ENCODE measurements around the gene GRID2. TPM values are rescaled to one million over a fixed set of nuclear protein-coding genes. Genes with fewer than 3 reads are reported as not detected.

GRID2 gene
- polyA plus RNA-seq, 1 donor from 2014 or later, result 14.9 TPM

GRCh38 chr4:93031431-93032098, 727.8 kb downstream of the GRID2 start:
- TF ChIP-seq, protein P1, sequence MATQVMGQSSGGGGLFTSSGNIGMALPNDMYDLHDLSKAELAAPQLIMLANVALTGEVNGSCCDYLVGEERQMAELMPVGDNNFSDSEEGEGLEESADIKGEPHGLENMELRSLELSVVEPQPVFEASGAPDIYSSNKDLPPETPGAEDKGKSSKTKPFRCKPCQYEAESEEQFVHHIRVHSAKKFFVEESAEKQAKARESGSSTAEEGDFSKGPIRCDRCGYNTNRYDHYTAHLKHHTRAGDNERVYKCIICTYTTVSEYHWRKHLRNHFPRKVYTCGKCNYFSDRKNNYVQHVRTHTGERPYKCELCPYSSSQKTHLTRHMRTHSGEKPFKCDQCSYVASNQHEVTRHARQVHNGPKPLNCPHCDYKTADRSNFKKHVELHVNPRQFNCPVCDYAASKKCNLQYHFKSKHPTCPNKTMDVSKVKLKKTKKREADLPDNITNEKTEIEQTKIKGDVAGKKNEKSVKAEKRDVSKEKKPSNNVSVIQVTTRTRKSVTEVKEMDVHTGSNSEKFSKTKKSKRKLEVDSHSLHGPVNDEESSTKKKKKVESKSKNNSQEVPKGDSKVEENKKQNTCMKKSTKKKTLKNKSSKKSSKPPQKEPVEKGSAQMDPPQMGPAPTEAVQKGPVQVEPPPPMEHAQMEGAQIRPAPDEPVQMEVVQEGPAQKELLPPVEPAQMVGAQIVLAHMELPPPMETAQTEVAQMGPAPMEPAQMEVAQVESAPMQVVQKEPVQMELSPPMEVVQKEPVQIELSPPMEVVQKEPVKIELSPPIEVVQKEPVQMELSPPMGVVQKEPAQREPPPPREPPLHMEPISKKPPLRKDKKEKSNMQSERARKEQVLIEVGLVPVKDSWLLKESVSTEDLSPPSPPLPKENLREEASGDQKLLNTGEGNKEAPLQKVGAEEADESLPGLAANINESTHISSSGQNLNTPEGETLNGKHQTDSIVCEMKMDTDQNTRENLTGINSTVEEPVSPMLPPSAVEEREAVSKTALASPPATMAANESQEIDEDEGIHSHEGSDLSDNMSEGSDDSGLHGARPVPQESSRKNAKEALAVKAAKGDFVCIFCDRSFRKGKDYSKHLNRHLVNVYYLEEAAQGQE (IDR thresholded peaks at IDR 0.05; ENCODE audit: borderline replicate concordance), result no peak
- TF ChIP-seq EZH2 (IDR thresholded peaks at IDR 0.05; ENCODE audit: borderline replicate concordance, insufficient read depth, low read length, poor library complexity, severe bottlenecking) (no peak), RAD21 (conservative IDR thresholded peaks at IDR 0.05) (no peak), MXI1 (conservative IDR thresholded peaks at IDR 0.05; ENCODE audit: poor library complexity, severe bottlenecking) (no peak), SMC3 (conservative IDR thresholded peaks at IDR 0.05; ENCODE audit: poor library complexity) (no peak), CTCF (IDR thresholded peaks at IDR 0.05; ENCODE audit: poor library complexity, severe bottlenecking) (no peak), TAF1 (IDR thresholded peaks at IDR 0.05; ENCODE audit: low read depth) (no peak), EP300 (conservative IDR thresholded peaks at IDR 0.05; ENCODE audit: poor library complexity, severe bottlenecking) (no peak), POLR2AphosphoS5 (IDR thresholded peaks at IDR 0.05) (no peak)
- H4K20me1 ChIP-seq (ENCODE audit: insufficient read depth), result no peaks in the 10 kb centered on the region
- H2AFZ ChIP-seq (ENCODE audit: low read depth, low read length), result no peak overlapping the region
- H3K27me3 ChIP-seq (ENCODE audit: insufficient read depth, low read depth, low read length), result no peaks in the 10 kb centered on the region
- H3K4me3 ChIP-seq (ENCODE audit: low read length), result no peak overlapping the region
- H3K4me2 ChIP-seq (ENCODE audit: low read length), result no peak overlapping the region
- H3F3A ChIP-seq (ENCODE audit: insufficient read depth, low read length, poor library complexity, severe bottlenecking), result no peaks in the 10 kb centered on the region
- no peaks in the 10 kb centered on the region for H3K9me3 ChIP-seq (ENCODE audit: low read length)
- no peak overlapping the region for H3K9ac ChIP-seq (ENCODE audit: low read length)
- H3K36me3 ChIP-seq (ENCODE audit: insufficient read depth, low read length), result no peaks in the 10 kb centered on the region
- no peak overlapping the region for H3K27ac ChIP-seq (ENCODE audit: low read length)
- H3K79me2 ChIP-seq (replicated peaks; ENCODE audit: insufficient read depth, low read length), result no peaks in the 10 kb centered on the region
- H3K9me2 ChIP-seq (ENCODE audit: insufficient read depth, low read length), result no peaks in the 10 kb centered on the region

GRCh38 chr4:93042746-93043145, 739.0 kb downstream of the GRID2 start:
- Histone ChIP-seq H3K27me3 (ENCODE audit: insufficient read depth, low read depth, low read length) (no peaks in the 10 kb centered on the region), H3K36me3 (ENCODE audit: insufficient read depth, low read length) (no peaks in the 10 kb centered on the region), H3K27ac (ENCODE audit: low read length) (no peak overlapping the region), H3K9ac (ENCODE audit: low read length) (no peak overlapping the region), H3K9me3 (ENCODE audit: low read length) (no peaks in the 10 kb centered on the region), H2AFZ (ENCODE audit: low read depth, low read length) (no peak overlapping the region), H3F3A (ENCODE audit: insufficient read depth, low read length, poor library complexity, severe bottlenecking) (no peaks in the 10 kb centered on the region), H3K4me3 (ENCODE audit: low read length) (no peak overlapping the region), H3K4me2 (ENCODE audit: low read length) (no peak overlapping the region), H4K20me1 (ENCODE audit: insufficient read depth) (no peaks in the 10 kb centered on the region), H3K9me2 (ENCODE audit: insufficient read depth, low read length) (no peaks in the 10 kb centered on the region), H3K79me2 (replicated peaks; ENCODE audit: insufficient read depth, low read length) (no peaks in the 10 kb centered on the region)
- TF ChIP-seq CTCF (IDR thresholded peaks at IDR 0.05; ENCODE audit: poor library complexity, severe bottlenecking) (no peak), EZH2 (IDR thresholded peaks at IDR 0.05; ENCODE audit: borderline replicate concordance, insufficient read depth, low read length, poor library complexity, severe bottlenecking) (no peak), TAF1 (IDR thresholded peaks at IDR 0.05; ENCODE audit: low read depth) (no peak), POLR2AphosphoS5 (IDR thresholded peaks at IDR 0.05) (no peak), EP300 (conservative IDR thresholded peaks at IDR 0.05; ENCODE audit: poor library complexity, severe bottlenecking) (no peak), RAD21 (conservative IDR thresholded peaks at IDR 0.05) (no peak), SMC3 (conservative IDR thresholded peaks at IDR 0.05; ENCODE audit: poor library complexity) (no peak), MXI1 (conservative IDR thresholded peaks at IDR 0.05; ENCODE audit: poor library complexity, severe bottlenecking) (no peak)
- TF ChIP-seq, protein P1 (IDR thresholded peaks at IDR 0.05; ENCODE audit: borderline replicate concordance), result no peak

Data from neural cell (in vitro differentiated cells).